Keratinocyte (primary cell): Measurements from ENCODE around the gene NRF1.

Experiments
- EZH2 ChIP-seq: IDR thresholded peaks from one replicate; pipeline ENCODE4 v1.6.1; 2012; ENCODE audit warnings: inconsistent platforms, mild to moderate bottlenecking, low read length, moderate library complexity
- TF ChIP-seq, protein P1 (sequence below), 3 experiments: IDR thresholded peaks in 1 of 3; conservative IDR thresholded peaks in 1 of 3; optimal IDR thresholded peaks in 1 of 3; 2 replicates in 2 of 3; 3 replicates in 1 of 3; pipeline versions ENCODE3 to v1.5.1; 2011; ENCODE audit warnings: low read length in 3 of 3, mild to moderate bottlenecking in 3 of 3, moderate library complexity in 2 of 3, control low read depth in 1 of 3, inconsistent platforms in 1 of 3; ENCODE audit not compliant: insufficient read depth in 2 of 3; ENCODE audit errors: extremely low read depth in 1 of 3

DNA sequence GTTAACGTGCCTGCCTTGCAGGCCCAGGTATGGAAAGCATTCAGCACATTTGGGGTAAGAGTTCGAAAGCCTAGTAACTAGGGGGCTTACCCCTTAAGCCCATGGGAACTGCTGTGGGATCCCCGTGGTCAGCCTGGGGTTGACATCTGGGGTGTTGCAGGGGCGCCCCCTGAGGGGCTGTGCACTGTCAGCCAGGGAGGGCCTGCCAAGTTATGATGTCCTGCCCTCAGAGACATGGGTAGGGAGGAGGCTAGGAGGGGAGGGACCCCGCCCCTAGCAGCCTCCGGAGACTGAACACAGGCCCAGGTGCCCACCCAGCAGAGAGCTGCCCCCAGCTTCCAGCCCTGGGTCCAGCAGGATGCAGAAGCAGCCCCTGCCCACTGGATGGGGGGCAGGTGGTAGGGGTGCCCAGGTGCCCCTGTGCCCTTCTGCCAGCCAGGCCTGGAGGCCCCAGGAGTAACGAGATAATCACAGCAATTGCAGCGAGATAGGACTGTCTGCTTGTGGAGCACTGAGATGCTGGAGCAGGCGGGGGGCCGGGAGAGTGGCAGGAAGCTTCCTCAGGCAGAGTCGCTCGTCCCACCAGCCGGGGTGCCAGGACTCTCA is 187.9 kb downstream of the NRF1 start:
- no peak for TF ChIP-seq EZH2
- TF ChIP-seq, protein P1, sequence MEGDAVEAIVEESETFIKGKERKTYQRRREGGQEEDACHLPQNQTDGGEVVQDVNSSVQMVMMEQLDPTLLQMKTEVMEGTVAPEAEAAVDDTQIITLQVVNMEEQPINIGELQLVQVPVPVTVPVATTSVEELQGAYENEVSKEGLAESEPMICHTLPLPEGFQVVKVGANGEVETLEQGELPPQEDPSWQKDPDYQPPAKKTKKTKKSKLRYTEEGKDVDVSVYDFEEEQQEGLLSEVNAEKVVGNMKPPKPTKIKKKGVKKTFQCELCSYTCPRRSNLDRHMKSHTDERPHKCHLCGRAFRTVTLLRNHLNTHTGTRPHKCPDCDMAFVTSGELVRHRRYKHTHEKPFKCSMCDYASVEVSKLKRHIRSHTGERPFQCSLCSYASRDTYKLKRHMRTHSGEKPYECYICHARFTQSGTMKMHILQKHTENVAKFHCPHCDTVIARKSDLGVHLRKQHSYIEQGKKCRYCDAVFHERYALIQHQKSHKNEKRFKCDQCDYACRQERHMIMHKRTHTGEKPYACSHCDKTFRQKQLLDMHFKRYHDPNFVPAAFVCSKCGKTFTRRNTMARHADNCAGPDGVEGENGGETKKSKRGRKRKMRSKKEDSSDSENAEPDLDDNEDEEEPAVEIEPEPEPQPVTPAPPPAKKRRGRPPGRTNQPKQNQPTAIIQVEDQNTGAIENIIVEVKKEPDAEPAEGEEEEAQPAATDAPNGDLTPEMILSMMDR (optimal IDR thresholded peaks at IDR 0.05 in 1 of 3, IDR thresholded peaks at IDR 0.05 in 1 of 3, conservative IDR thresholded peaks at IDR 0.05 in 1 of 3; ENCODE audit: extremely low read depth in 1 of 3, insufficient read depth in 2 of 3, low read length in 3 of 3): no peak
